Keratinocyte (primary cell): ENCODE results near the gene AK9. TPM values are rescaled to one million over a fixed set of nuclear protein-coding genes. Genes with fewer than 3 reads are reported as not detected.

Experiments
- DNase-seq: peaks from one replicate; pipeline ENCODE4 v3.0.0-alpha.2; 2011; ENCODE audit warnings: low read depth, missing footprints, low spot score
- FAIRE-seq: peaks from 2 replicates; lab custom pipeline; 2011; peaks lifted over from hg19 to GRCh38; lab: Jason Lieb, UNC
- H2AFZ ChIP-seq: 2 replicates; pipeline ENCODE4 v1.6.0; 2012; ENCODE audit warnings: low read length, control low read depth, inconsistent platforms; ENCODE audit not compliant: control insufficient read depth
- H3K27ac ChIP-seq: 2 replicates; pipeline ENCODE4 v1.5.1; 2011; ENCODE audit warnings: low read length; ENCODE audit not compliant: control insufficient read depth, insufficient read depth
- H3K27me3 ChIP-seq: 3 replicates; pipeline ENCODE4 v1.6.0; 2011; ENCODE audit warnings: low read length; ENCODE audit not compliant: control insufficient read depth, insufficient read depth; ENCODE audit errors: extremely low read depth
- H3K36me3 ChIP-seq, 2 experiments: 2 replicates in 1 of 2; 3 replicates in 1 of 2; pipeline ENCODE4 v1.5.1; 2011; ENCODE audit warnings: low read length in 2 of 2, mild to moderate bottlenecking in 1 of 2; ENCODE audit not compliant: control insufficient read depth in 2 of 2, insufficient read depth in 2 of 2; ENCODE audit errors: extremely low read depth in 1 of 2
- H3K4me1 ChIP-seq: 3 replicates; pipeline ENCODE4 v1.5.1; 2011; ENCODE audit warnings: low read length; ENCODE audit not compliant: control insufficient read depth, insufficient read depth; ENCODE audit errors: extremely low read depth
- H3K4me2 ChIP-seq: 3 replicates; pipeline ENCODE4 v1.6.0; 2011; ENCODE audit warnings: low read depth, low read length; ENCODE audit not compliant: control insufficient read depth, insufficient read depth; ENCODE audit errors: extremely low read depth
- H3K4me3 ChIP-seq, 3 experiments: fragments of 200-600 bp in 1 of 3; sonication (generic) in 1 of 3; 2 replicates in 2 of 3; 3 replicates in 1 of 3; pipeline ENCODE4 v1.5.1; 2011 to 2016; ENCODE audit warnings: low read length in 3 of 3, mild to moderate bottlenecking in 3 of 3, control low read depth in 2 of 3, inconsistent platforms in 1 of 3, low read depth in 1 of 3, mixed read lengths in 1 of 3, mixed run types in 1 of 3, moderate library complexity in 1 of 3; ENCODE audit not compliant: control insufficient read depth in 2 of 3, insufficient read depth in 2 of 3; ENCODE audit errors: extremely low read depth in 1 of 3
- H3K79me2 ChIP-seq: 2 replicates; pipeline ENCODE4 v1.6.0; 2012; ENCODE audit warnings: low read length; ENCODE audit not compliant: control insufficient read depth, insufficient read depth
- H3K9ac ChIP-seq: 3 replicates; pipeline ENCODE4 v1.6.0; 2011; ENCODE audit warnings: low read length; ENCODE audit not compliant: control insufficient read depth, insufficient read depth; ENCODE audit errors: extremely low read depth
- H3K9me1 ChIP-seq: 3 replicates; pipeline ENCODE4 v1.6.0; 2011; ENCODE audit warnings: low read length; ENCODE audit not compliant: control insufficient read depth, insufficient read depth; ENCODE audit errors: extremely low read depth
- H3K9me3 ChIP-seq: 2 replicates; pipeline ENCODE4 v1.5.1; 2012; ENCODE audit warnings: low read depth, low read length; ENCODE audit not compliant: control insufficient read depth
- H4K20me1 ChIP-seq: 3 replicates; pipeline ENCODE4 v1.6.0; 2011; ENCODE audit warnings: low read length; ENCODE audit not compliant: control insufficient read depth, insufficient read depth; ENCODE audit errors: extremely low read depth
- CTCF ChIP-seq, 3 experiments: IDR thresholded peaks in 1 of 3; conservative IDR thresholded peaks in 1 of 3; optimal IDR thresholded peaks in 1 of 3; 2 replicates in 2 of 3; 3 replicates in 1 of 3; pipeline versions ENCODE3 to v1.5.1; 2011; ENCODE audit warnings: low read length in 3 of 3, mild to moderate bottlenecking in 3 of 3, moderate library complexity in 2 of 3, control low read depth in 1 of 3, inconsistent platforms in 1 of 3; ENCODE audit not compliant: insufficient read depth in 2 of 3; ENCODE audit errors: extremely low read depth in 1 of 3
- EZH2 ChIP-seq: IDR thresholded peaks from one replicate; pipeline ENCODE4 v1.6.1; 2012; ENCODE audit warnings: inconsistent platforms, mild to moderate bottlenecking, low read length, moderate library complexity
- dilution Hi-C: fragments of 300-500 bp; cut with MboI; formaldehyde crosslinking; loops from one replicate; pipeline ENCODE4 v1.7.0; 2020; ENCODE audit warnings: low sequenced_read_pairs; ENCODE audit not compliant: extremely low pct_ligation_motif_present
- polyA plus RNA-seq, 5 experiments: library from polyadenylated mRNA; depleted of rRNA in 3 of 5; stranded (reverse) in 3 of 5; stranded (forward) in 1 of 5; unstranded in 1 of 5; fragments of >200 nt; gene quantifications; 1 replicate in 1 of 5; 2 replicates in 3 of 5; 3 replicates in 1 of 5; pipeline versions ENCODE4 v1.2.1 to v1.2.3, GENCODE V29; 2011 to 2012; ENCODE audit warnings: missing spikeins in 2 of 5, low read depth in 1 of 5, low replicate concordance in 1 of 5

AK9 gene
- polyA plus RNA-seq, 1 donor (not counting 4 experiments of a cell fraction or from before 2014, with no cell fraction given): 1.8 TPM

- TF ChIP-seq CTCF (optimal IDR thresholded peaks at IDR 0.05 in 1 of 3, IDR thresholded peaks at IDR 0.05 in 1 of 3, conservative IDR thresholded peaks at IDR 0.05 in 1 of 3; ENCODE audit: extremely low read depth in 1 of 3, insufficient read depth in 2 of 3, low read length in 3 of 3): no peak
- TF ChIP-seq EZH2: no peak
- no peaks in the 10 kb centered on the region for H4K20me1 ChIP-seq
Observed at GRCh38 chr6:109524129-109524528, 166.9 kb downstream of the AK9 start.

GRCh38 chr6:109523478-109523877, 167.5 kb downstream of the AK9 start:
- Histone ChIP-seq H3K4me2 (no peak overlapping the region), H3K27ac (no peak overlapping the region), H3K27me3 (no peaks in the 10 kb centered on the region), H2AFZ (no peak overlapping the region), H3K36me3 (no peaks in the 10 kb centered on the region), H3K4me3 (no peak overlapping the region), H3K9ac (no peak overlapping the region), H4K20me1 (no peaks in the 10 kb centered on the region), H3K79me2 (no peaks in the 10 kb centered on the region), H3K9me1 (no peaks in the 10 kb centered on the region), H3K9me3 (no peaks in the 10 kb centered on the region), H3K4me1 (no peaks in the 10 kb centered on the region)
- dilution Hi-C loops: no loop called here
- DNase-seq (no peak), FAIRE-seq (no peak)
- no peak for TF ChIP-seq CTCF (optimal IDR thresholded peaks at IDR 0.05 in 1 of 3, IDR thresholded peaks at IDR 0.05 in 1 of 3, conservative IDR thresholded peaks at IDR 0.05 in 1 of 3; ENCODE audit: extremely low read depth in 1 of 3, insufficient read depth in 2 of 3, low read length in 3 of 3)
- no peak for TF ChIP-seq EZH2

More at GRCh38 chr6:109524129-109524528, 166.9 kb downstream of the AK9 start:
- H3K36me3 ChIP-seq: no peaks in the 10 kb centered on the region
- no peak overlapping the region for H3K27ac ChIP-seq
- H3K9me3 ChIP-seq: no peaks in the 10 kb centered on the region
- H3K4me1 ChIP-seq: no peaks in the 10 kb centered on the region
- DNase-seq: no peak
- no peak overlapping the region for H3K4me3 ChIP-seq
- dilution Hi-C loops: no loop called here
- H3K79me2 ChIP-seq: no peaks in the 10 kb centered on the region
- H3K4me2 ChIP-seq: no peak overlapping the region
- no peaks in the 10 kb centered on the region for H3K27me3 ChIP-seq
- H3K9ac ChIP-seq: no peak overlapping the region
- H2AFZ ChIP-seq: no peak overlapping the region
- no peaks in the 10 kb centered on the region for H3K9me1 ChIP-seq
- no peak for FAIRE-seq
